ENCODE results near the gene IL19. TPM values are rescaled to one million over a fixed set of nuclear protein-coding genes. Genes with fewer than 3 reads are reported as not detected.

The IL19 gene
- polyA plus RNA-seq, 1 experiment, result 0.07 TPM

DNA sequence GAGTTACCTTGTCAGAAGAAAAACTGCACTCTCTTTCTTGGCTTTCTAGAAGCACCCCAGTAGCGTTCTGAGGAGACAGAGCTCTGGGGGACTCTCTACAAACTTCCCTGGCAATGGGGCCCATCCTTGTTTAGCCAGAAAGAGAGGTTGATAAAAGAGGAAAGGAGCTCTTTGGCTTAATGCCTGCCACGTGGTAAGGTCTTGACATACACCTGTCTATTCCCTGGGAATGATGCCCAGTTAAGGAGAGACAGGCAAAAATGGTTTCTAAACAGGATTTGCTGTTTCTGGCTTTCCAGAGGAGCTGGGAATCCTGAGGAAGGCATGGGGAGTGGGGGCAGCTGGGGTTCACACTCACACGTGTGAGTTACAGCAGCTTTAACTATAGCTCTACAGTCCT is 64.6 kb downstream of the IL19 start:
- ChIA-PET POLR2A (interaction anchor here (0.6 kb wide), 1 partner anchor 82 kb away, joined by 3 read pairs; no protein-coding TSS in a partner anchor), CTCF (interaction anchor here (0.6 to 4.6 kb wide), 6 partner anchors 11 to 171 kb away, joined by 3 to 17 read pairs (median 5); partner anchors contain the start of gene IL20)

DNA sequence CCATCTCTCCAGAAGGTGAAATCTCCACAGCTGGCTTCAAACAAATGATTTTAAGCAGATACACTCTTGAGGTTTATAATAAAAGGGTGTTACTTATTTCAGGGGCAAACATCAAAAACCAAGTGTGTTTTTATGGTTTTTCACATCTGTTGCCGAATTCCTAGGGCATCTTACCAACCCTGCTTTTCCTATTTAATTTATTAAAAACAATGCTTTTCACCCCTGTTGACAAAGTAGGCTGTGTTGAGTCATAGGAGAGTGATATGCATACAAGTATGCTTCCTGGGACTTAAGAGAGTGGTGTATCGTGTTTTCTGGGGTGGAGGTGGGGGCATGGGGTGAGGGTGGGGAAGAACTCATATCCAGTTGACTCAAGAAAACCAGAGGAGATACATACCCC is 65.5 kb downstream of the IL19 start:
- TF ChIP-seq, protein P1, sequence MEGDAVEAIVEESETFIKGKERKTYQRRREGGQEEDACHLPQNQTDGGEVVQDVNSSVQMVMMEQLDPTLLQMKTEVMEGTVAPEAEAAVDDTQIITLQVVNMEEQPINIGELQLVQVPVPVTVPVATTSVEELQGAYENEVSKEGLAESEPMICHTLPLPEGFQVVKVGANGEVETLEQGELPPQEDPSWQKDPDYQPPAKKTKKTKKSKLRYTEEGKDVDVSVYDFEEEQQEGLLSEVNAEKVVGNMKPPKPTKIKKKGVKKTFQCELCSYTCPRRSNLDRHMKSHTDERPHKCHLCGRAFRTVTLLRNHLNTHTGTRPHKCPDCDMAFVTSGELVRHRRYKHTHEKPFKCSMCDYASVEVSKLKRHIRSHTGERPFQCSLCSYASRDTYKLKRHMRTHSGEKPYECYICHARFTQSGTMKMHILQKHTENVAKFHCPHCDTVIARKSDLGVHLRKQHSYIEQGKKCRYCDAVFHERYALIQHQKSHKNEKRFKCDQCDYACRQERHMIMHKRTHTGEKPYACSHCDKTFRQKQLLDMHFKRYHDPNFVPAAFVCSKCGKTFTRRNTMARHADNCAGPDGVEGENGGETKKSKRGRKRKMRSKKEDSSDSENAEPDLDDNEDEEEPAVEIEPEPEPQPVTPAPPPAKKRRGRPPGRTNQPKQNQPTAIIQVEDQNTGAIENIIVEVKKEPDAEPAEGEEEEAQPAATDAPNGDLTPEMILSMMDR (IDR thresholded peaks at IDR 0.05; ENCODE audit: low read depth, low read length), result no peak
- DNase-seq (ENCODE audit: low read depth, low spot score), result no peak
- Histone ChIP-seq H3K4me3 (ENCODE audit: low read depth, low read length) (no peak overlapping the region), H3K9me3 (ENCODE audit: control insufficient read depth, insufficient read depth, low read length) (no peaks in the 10 kb centered on the region), H3K27me3 (ENCODE audit: control insufficient read depth, insufficient read depth, low read length) (no peaks in the 10 kb centered on the region), H3K27ac (ENCODE audit: low read depth, low read length) (no peak overlapping the region)
- POLR2A ChIA-PET, result no interaction called here
- CTCF ChIA-PET, result interaction anchor here (0.6 to 4.6 kb wide), 5 partner anchors 12 to 172 kb away, joined by 3 to 17 read pairs (median 5); no protein-coding TSS in a partner anchor

More for the DNA sequence above, 64.6 kb downstream of the IL19 start:
- Histone ChIP-seq H3K4me3 (ENCODE audit: low read depth, low read length) (no peak overlapping the region), H3K9me3 (ENCODE audit: control insufficient read depth, insufficient read depth, low read length) (no peaks in the 10 kb centered on the region), H3K27me3 (ENCODE audit: control insufficient read depth, insufficient read depth, low read length) (no peaks in the 10 kb centered on the region), H3K27ac (ENCODE audit: low read depth, low read length) (no peak overlapping the region)
- TF ChIP-seq, protein P1 (IDR thresholded peaks at IDR 0.05; ENCODE audit: low read depth, low read length), result no peak
- DNase-seq (ENCODE audit: low read depth, low spot score), result no peak

DNA sequence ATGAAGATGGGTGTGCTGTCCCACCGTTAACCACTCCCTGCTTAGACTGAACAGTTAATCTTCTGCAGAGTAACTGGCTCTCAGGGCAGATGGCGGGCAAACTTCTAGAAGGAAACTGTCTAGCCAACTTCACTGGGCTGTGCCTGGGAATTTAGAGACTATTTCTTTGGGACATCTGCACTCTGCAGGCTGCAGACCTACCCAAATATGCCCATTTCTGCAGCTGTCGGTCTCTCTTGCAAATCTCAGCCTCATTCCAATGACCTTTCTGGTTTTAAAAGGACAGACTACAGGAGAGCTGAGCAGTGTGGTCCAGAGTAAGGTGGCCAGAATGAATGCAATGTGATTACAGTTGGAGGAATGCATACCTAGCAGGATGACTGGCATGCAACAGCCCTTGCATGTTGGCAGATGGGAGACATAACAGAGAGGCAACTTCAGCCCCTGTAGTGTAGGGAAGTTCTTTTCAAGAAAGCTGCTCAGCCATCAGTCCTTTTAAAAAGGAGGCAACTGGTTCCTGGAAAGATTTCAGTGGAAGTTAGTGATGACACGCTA is 68.5 kb downstream of the IL19 start:
- ChIA-PET POLR2A (interaction anchor here (0.6 kb wide), 1 partner anchor 11 kb away, joined by 4 read pairs; no protein-coding TSS in a partner anchor), CTCF (interaction anchor here (2.3 kb wide), 1 partner anchor 113 kb away, joined by 7 read pairs; no protein-coding TSS in a partner anchor)
- TF ChIP-seq, protein P1 (IDR thresholded peaks at IDR 0.05; ENCODE audit: low read depth, low read length), result no peak

DNA sequence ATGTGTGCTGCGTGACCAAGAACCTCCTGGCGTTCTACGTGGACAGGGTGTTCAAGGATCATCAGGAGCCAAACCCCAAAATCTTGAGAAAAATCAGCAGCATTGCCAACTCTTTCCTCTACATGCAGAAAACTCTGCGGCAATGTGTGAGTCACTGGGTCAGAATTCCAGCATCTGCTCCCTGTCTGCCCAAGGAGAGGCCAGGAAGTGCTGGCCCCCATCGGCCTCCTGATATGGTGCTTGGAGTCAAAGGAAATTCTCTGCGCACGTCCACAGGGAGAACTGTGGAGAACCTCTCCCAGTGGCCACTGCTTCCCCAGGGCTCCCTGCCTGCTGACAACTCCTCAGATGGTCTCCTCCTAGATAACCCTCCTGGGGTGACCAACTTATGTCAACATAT is 69.3 kb downstream of the IL19 start:
- Histone ChIP-seq H3K27ac (ENCODE audit: low read depth, low read length) (peak overlapping the region; percentile 82), H3K9me3 (ENCODE audit: control insufficient read depth, insufficient read depth, low read length) (no peaks in the 10 kb centered on the region), H3K4me3 (ENCODE audit: low read depth, low read length) (no peak overlapping the region), H3K27me3 (ENCODE audit: control insufficient read depth, insufficient read depth, low read length) (no peaks in the 10 kb centered on the region)
- DNase-seq (ENCODE audit: low read depth, low spot score), result peak; percentile 79
- TF ChIP-seq, protein P1 (IDR thresholded peaks at IDR 0.05; ENCODE audit: low read depth, low read length), result no peak
- ChIA-PET POLR2A (no interaction called here), CTCF (no interaction called here)

More for the DNA sequence above, 68.5 kb downstream of the IL19 start:
- no peak overlapping the region for H3K4me3 ChIP-seq (ENCODE audit: low read depth, low read length)
- H3K9me3 ChIP-seq (ENCODE audit: control insufficient read depth, insufficient read depth, low read length), result no peaks in the 10 kb centered on the region
- H3K27ac ChIP-seq (ENCODE audit: low read depth, low read length), result peak overlapping the region; percentile 77
- no peak for DNase-seq (ENCODE audit: low read depth, low spot score)
- H3K27me3 ChIP-seq (ENCODE audit: control insufficient read depth, insufficient read depth, low read length), result no peaks in the 10 kb centered on the region

DNA sequence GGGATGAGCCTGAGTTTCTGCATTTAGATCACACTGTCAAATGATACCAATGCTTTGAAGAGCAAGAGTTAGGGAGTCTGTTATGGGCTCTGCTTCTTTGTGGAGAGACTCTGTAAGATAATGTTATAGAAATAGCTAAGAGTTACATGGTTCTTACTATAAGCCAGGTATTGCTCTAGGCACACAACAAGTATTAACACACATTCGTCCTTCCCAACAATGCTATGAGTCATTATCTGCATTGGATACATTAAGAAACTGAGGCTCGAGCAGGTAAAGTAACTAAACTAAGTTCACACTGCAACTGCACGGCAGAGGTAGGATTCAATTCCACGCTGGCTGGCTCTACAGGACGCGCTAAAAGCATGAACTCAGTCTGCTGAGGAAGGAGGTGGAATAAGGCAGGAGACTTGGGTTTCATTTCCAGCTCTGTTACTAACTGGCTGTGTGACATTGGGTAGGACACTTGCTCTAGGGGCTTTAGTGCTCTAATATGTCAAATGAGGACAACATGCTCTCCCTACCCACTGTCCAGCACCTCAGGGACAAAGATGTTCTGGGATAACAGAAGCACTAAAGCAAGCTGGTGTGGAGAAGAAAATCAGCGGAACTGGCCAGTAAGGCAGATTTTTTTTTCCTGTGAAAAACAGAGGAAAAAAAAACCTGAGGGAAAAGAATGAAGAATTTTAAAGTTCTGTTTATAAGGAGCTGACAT is 71.2 kb downstream of the IL19 start:
- CTCF ChIA-PET, result interaction anchor here (0.8 to 2.3 kb wide), 4 partner anchors 9 to 70 kb away, joined by 3 to 8 read pairs (median 4); partner anchors contain the start of gene IL20
- DNase-seq (ENCODE audit: low read depth, low spot score), result no peak
- Histone ChIP-seq H3K9me3 (ENCODE audit: control insufficient read depth, insufficient read depth, low read length) (no peaks in the 10 kb centered on the region), H3K27me3 (ENCODE audit: control insufficient read depth, insufficient read depth, low read length) (no peaks in the 10 kb centered on the region), H3K4me3 (ENCODE audit: low read depth, low read length) (no peak overlapping the region), H3K27ac (ENCODE audit: low read depth, low read length) (no peak overlapping the region)
- TF ChIP-seq, protein P1 (IDR thresholded peaks at IDR 0.05; ENCODE audit: low read depth, low read length), result no peak
- POLR2A ChIA-PET, result no interaction called here
